ENCODE results near the gene GFPT2.

The GFPT2 gene

DNA sequence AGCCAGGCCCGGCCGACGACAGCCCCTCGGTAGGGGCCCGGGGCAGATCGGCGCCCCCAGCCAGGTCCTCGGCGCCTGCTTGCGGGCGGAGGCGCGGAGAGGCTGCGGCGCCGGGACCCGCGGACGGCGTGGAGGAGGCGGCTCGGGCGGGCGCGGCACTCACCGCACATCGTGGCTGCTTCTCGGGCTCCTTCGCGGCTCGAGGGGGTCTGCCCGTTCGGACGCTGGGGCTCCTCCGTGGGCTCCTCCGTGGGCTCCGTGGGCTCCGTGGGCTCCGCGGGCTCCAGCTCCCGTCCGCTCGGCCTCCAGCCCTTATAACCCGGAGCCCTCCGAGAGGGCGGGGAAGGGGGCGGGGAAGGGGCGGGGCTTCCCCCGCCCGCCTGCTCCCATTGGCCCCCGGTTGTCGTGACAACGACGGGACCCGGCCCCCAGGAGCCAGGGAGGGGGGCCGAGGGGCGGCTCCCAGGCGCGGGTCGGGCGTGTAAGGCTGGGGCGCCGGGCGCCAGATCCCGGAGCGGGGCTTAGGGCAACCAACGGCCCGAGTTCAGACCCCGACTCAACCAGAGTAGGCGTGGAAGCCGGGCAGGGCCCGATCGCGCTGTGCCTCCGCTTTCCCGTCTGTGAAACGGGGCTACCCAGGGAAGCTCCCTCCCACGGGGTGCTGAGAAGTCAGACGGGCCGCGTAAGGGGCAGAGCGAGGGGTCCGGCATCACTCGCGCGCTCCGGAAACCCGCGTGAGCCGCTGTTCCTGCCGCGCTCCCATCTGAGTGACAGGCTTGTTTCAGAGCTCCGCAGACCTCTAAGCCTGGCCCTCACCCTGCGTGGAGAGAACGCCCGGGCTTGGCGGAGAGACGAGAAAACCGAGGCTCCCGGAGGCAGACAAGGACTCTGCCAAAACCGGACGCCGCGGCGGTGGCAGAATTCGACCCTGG lies at the start of gene GFPT2:
TSS of gene GFPT2 (minus strand) at position 289 of the 932 bp plus-strand sequence. CDS start at position 170, 119 bp downstream.
- no peak for DNase-seq (ENCODE audit: low read depth)
- no peak within 1 kb of the TSS for H3K4me3 ChIP-seq (ENCODE audit: low read depth, low read length)
- TF ChIP-seq POLR2A (IDR thresholded peaks at IDR 0.05; ENCODE audit: extremely low read depth, insufficient read length) (no peak), MYC (IDR thresholded peaks at IDR 0.05; ENCODE audit: low read depth, low read length) (no peak)
- TF ChIP-seq, protein P1, sequence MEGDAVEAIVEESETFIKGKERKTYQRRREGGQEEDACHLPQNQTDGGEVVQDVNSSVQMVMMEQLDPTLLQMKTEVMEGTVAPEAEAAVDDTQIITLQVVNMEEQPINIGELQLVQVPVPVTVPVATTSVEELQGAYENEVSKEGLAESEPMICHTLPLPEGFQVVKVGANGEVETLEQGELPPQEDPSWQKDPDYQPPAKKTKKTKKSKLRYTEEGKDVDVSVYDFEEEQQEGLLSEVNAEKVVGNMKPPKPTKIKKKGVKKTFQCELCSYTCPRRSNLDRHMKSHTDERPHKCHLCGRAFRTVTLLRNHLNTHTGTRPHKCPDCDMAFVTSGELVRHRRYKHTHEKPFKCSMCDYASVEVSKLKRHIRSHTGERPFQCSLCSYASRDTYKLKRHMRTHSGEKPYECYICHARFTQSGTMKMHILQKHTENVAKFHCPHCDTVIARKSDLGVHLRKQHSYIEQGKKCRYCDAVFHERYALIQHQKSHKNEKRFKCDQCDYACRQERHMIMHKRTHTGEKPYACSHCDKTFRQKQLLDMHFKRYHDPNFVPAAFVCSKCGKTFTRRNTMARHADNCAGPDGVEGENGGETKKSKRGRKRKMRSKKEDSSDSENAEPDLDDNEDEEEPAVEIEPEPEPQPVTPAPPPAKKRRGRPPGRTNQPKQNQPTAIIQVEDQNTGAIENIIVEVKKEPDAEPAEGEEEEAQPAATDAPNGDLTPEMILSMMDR (IDR thresholded peaks at IDR 0.05; ENCODE audit: low read depth, low read length) = no peak
- TF ChIP-seq, protein P2, sequence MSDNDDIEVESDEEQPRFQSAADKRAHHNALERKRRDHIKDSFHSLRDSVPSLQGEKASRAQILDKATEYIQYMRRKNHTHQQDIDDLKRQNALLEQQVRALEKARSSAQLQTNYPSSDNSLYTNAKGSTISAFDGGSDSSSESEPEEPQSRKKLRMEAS (IDR thresholded peaks at IDR 0.05; ENCODE audit: low read depth, low read length) = no peak

DNA sequence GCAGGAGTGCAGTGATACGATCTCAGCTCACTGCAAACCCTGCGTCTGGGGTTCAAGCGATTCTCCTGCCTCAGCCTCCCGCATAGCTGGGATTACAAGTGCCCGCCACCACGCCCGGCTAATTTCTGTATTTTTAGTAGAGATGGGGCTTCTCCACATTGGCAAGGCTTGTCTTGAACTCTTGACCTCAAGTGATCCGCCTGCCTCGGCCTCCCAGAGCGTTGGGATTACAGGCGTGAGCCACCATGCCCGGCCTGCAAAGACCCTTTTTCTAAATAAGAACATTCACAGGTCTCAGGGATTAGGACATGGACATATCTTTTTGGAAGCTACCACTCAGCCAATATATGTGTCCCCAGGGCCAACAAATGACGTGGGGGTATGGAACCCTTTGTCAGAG lies 49.6 kb upstream of the GFPT2 start:
- DNase-seq (ENCODE audit: low read depth) = no peak
- no peak for TF ChIP-seq POLR2A (IDR thresholded peaks at IDR 0.05; ENCODE audit: extremely low read depth, insufficient read length)
- TF ChIP-seq, protein P2 (IDR thresholded peaks at IDR 0.05; ENCODE audit: low read depth, low read length) = no peak
- TF ChIP-seq, protein P1 (IDR thresholded peaks at IDR 0.05; ENCODE audit: low read depth, low read length) = no peak
- no peak for TF ChIP-seq MYC (IDR thresholded peaks at IDR 0.05; ENCODE audit: low read depth, low read length)
- H3K4me3 ChIP-seq (ENCODE audit: low read depth, low read length) = no peak overlapping the region

DNA sequence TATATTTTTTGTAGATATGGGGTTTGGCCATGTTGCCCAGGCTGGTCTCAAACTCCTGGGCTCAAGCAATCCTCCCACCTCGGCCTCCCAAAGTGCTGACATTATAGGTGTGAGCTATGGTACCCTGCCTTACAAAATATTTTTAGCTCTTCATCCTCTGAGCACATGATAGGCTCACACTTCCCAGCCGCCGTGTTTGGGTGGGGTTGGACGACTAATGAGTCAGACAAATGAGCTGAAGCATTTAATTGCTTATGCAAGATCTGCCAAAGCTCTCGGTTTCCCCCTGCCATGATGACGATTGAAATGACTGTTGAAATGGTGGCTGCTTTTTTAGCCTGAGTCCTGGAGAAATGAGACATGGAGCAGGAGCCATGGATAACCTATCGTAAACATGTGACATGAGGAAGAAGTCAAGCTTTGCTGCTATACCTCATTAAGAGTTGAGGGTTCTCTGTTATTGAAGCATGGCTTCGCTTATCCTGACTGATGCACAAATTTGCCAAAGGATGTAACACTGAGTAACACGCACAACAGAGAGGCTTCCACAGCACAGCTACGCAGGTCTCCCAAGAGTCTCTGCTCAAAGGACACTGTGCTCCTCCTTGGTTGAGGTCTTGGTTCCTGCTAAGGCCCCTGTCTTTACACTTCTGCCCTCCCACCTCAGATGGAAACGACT lies 48.2 kb upstream of the GFPT2 start:
- no peak for DNase-seq (ENCODE audit: low read depth)
- TF ChIP-seq, protein P1 (IDR thresholded peaks at IDR 0.05; ENCODE audit: low read depth, low read length) = no peak
- TF ChIP-seq, protein P2 (IDR thresholded peaks at IDR 0.05; ENCODE audit: low read depth, low read length) = no peak
- TF ChIP-seq MYC (IDR thresholded peaks at IDR 0.05; ENCODE audit: low read depth, low read length) (no peak), POLR2A (IDR thresholded peaks at IDR 0.05; ENCODE audit: extremely low read depth, insufficient read length) (no peak)
- no peak overlapping the region for H3K4me3 ChIP-seq (ENCODE audit: low read depth, low read length)

DNA sequence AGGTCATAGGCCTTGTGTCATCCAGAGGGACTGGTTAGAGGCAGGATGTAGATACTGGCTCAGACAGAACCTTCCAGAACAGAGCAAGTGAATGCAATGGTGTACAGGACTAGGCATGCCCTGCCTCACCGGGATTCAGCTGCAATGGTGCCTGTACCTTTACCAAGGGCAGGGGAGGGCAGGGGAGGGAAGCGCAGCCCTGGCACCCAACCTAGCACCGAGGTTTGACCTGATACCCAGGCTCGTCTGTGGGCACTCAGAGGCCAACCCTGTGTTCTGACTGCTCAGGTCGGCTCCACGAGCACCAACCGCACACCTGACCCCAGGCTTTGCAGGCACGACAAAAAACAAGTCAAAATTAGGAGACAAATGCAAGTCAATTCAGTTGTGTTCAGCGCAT lies 47.3 kb upstream of the GFPT2 start:
- TF ChIP-seq, protein P2 (IDR thresholded peaks at IDR 0.05; ENCODE audit: low read depth, low read length) = no peak
- DNase-seq (ENCODE audit: low read depth) = no peak
- H3K4me3 ChIP-seq (ENCODE audit: low read depth, low read length) = no peak overlapping the region

DNA sequence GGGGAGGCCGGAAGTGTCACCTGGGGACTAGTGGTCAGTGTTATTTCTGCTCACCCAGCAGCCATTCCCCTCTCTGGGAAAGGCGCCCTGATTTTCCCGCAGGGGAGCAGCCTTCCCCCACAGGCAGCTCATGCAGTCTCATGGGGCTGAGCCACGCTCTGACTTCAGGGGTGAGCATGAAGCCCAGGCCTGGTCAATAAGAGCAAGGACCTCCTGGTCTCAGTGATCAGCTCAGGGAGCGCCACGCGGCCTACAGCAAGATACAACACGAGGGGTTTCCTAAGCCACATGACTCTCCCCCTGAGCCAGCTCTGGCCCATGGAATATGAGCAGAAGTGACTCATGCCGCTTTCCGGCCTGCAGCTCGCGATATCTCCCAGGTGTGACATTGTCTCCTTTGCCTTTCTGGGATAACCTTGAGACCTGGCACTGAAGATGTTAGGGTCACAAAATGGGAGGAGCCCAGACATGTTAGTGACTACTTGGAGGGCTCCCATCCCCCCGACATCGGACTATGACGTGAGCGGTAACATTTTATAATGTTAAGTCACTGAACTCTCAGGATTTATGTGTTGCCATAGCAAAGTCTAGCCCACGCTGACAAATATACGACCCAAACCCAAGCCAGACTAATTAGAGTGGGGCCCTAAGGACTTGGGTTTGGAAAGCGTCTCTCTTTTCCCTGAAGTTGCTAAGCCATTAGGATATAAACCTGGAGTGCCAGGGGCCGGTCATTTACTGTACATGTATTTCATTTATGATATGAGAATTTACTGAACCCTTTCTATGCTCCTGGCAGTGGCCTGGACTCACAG lies 46.5 kb upstream of the GFPT2 start:
- no peak for DNase-seq (ENCODE audit: low read depth)
- no peak for TF ChIP-seq MYC (IDR thresholded peaks at IDR 0.05; ENCODE audit: low read depth, low read length)
- TF ChIP-seq, protein P1 (IDR thresholded peaks at IDR 0.05; ENCODE audit: low read depth, low read length) = no peak
- TF ChIP-seq, protein P2 (IDR thresholded peaks at IDR 0.05; ENCODE audit: low read depth, low read length) = no peak
- TF ChIP-seq POLR2A (IDR thresholded peaks at IDR 0.05; ENCODE audit: extremely low read depth, insufficient read length) = no peak
- no peak overlapping the region for H3K4me3 ChIP-seq (ENCODE audit: low read depth, low read length)
